Endothelial cell of umbilical vein (primary cell): ENCODE measurements around the gene NCF4. TPM values are rescaled to one million over a fixed set of nuclear protein-coding genes. Genes with fewer than 3 reads are reported as not detected.

Source experiments
- BruUV-seq: library from RNA; stranded (reverse); fragments of 400-500 nt; replicated peaks from 2 replicates; lab custom pipeline; 2021; lab: Mats Ljungman, UMichigan
- CTCF ChIA-PET: fragments of 300-600, 350-600 bp; sonication (Branson Sonifier 250); formaldehyde crosslinking; loops from one replicate; lab custom pipeline; 2021; ENCODE audit warnings: antibody characterized with exemption, inconsistent platforms; lab: Charles Lee
- POLR2A ChIA-PET: fragments of 300-600, 350-600 bp; sonication (Branson Sonifier 250); formaldehyde crosslinking; loops from one replicate; lab custom pipeline; 2021; ENCODE audit warnings: antibody characterized with exemption, inconsistent platforms; lab: Charles Lee
- DNase-seq: peaks from one replicate; pipeline ENCODE4 v3.0.0-alpha.2; 2011; ENCODE audit warnings: low read depth, low spot score
- FAIRE-seq: peaks from 2 replicates; lab custom pipeline; 2011; peaks lifted over from hg19 to GRCh38; lab: Jason Lieb, UNC
- H2AFZ ChIP-seq: 2 replicates; pipeline ENCODE4 v1.6.0; 2012; ENCODE audit warnings: low read depth, low read length, control low read depth, inconsistent platforms
- H3K27ac ChIP-seq: 2 replicates; pipeline ENCODE4 v1.5.1; 2011; ENCODE audit warnings: low read depth, mild to moderate bottlenecking, control low read depth, low read length, moderate library complexity; ENCODE audit not compliant: insufficient read depth
- H3K27me3 ChIP-seq, 2 experiments: 2 replicates each; pipeline versions ENCODE4 v1.6.0 to v1.6.1; 2011; ENCODE audit warnings: low read length in 2 of 2, mixed read lengths in 1 of 2; ENCODE audit not compliant: control insufficient read depth in 2 of 2, insufficient read depth in 2 of 2
- H3K36me3 ChIP-seq, 2 experiments: 2 replicates in 1 of 2; 3 replicates in 1 of 2; pipeline ENCODE4 v1.5.1; 2011; ENCODE audit warnings: low read length in 2 of 2, mild to moderate bottlenecking in 1 of 2, moderate library complexity in 1 of 2; ENCODE audit not compliant: control insufficient read depth in 2 of 2, insufficient read depth in 2 of 2; ENCODE audit errors: extremely low read depth in 1 of 2
- H3K4me1 ChIP-seq: 3 replicates; pipeline ENCODE4 v1.5.1; 2011; ENCODE audit warnings: mild to moderate bottlenecking, low read length; ENCODE audit not compliant: control insufficient read depth, insufficient read depth; ENCODE audit errors: extremely low read depth
- H3K4me2 ChIP-seq: 2 replicates; pipeline ENCODE4 v1.6.1; 2011; ENCODE audit warnings: low read length, control low read depth, mixed read lengths; ENCODE audit not compliant: insufficient read depth
- H3K4me3 ChIP-seq, 3 experiments: fragments of 200-600 bp in 1 of 3; sonication (generic), shearing (Covaris generic) in 1 of 3; replicated peaks in 1 of 3; 2 replicates each; pipeline ENCODE4 v1.5.1; 2011 to 2016; ENCODE audit warnings: control low read depth in 3 of 3, low read length in 3 of 3, mild to moderate bottlenecking in 2 of 3, inconsistent platforms in 1 of 3, low read depth in 1 of 3, moderate library complexity in 1 of 3; ENCODE audit not compliant: insufficient read depth in 1 of 3
- H3K79me2 ChIP-seq: 2 replicates; pipeline ENCODE4 v1.6.0; 2012; ENCODE audit warnings: low read length, inconsistent platforms; ENCODE audit not compliant: control insufficient read depth, insufficient read depth
- H3K9ac ChIP-seq: replicated peaks from 2 replicates; pipeline ENCODE3; 2011; ENCODE audit warnings: low read length, control low read depth; ENCODE audit not compliant: insufficient read depth; ENCODE audit errors: extremely low read depth
- H3K9me1 ChIP-seq: replicated peaks from 3 replicates; pipeline ENCODE4 v1.6.0; 2011; ENCODE audit warnings: mild to moderate bottlenecking, low read length; ENCODE audit not compliant: control insufficient read depth, insufficient read depth; ENCODE audit errors: extremely low read depth
- H3K9me3 ChIP-seq: replicated peaks from 2 replicates; pipeline ENCODE4 v1.5.1; 2012; ENCODE audit warnings: low read length, inconsistent platforms; ENCODE audit not compliant: control insufficient read depth, insufficient read depth
- H4K20me1 ChIP-seq: replicated peaks from 2 replicates; pipeline ENCODE3; 2011; ENCODE audit warnings: mild to moderate bottlenecking, low read length; ENCODE audit not compliant: control insufficient read depth, insufficient read depth; ENCODE audit errors: extremely low read depth
- EZH2 ChIP-seq: IDR thresholded peaks from 2 replicates; pipeline ENCODE4 v1.6.1; 2012; ENCODE audit warnings: borderline replicate concordance, low read depth, mild to moderate bottlenecking, moderate library complexity, low read length, inconsistent platforms; ENCODE audit not compliant: severe bottlenecking
- FOS ChIP-seq: IDR thresholded peaks from 2 replicates; pipeline ENCODE4 v1.6.1; 2011; ENCODE audit warnings: mild to moderate bottlenecking, low read length, moderate library complexity, borderline replicate concordance; ENCODE audit not compliant: insufficient read depth
- JUN ChIP-seq: IDR thresholded peaks from 2 replicates; pipeline ENCODE4 v1.6.1; 2011; ENCODE audit warnings: borderline replicate concordance, low read depth; ENCODE audit not compliant: insufficient read length, insufficient read depth
- POLR2AphosphoS5 ChIP-seq: IDR thresholded peaks from 2 replicates; pipeline ENCODE4 v1.6.1; 2012; ENCODE audit warnings: low read depth, mild to moderate bottlenecking, control low read depth, low read length, moderate library complexity; ENCODE audit not compliant: insufficient read depth
- dilution Hi-C: fragments of 300-500 bp; cut with MboI; formaldehyde crosslinking; loops from one replicate; pipeline ENCODE4 v1.15.0; 2019; ENCODE audit warnings: low sequenced_read_pairs; ENCODE audit not compliant: extremely low pct_ligation_motif_present
- intact Hi-C: fragments of 100-400 bp; cut with micrococcal nuclease; formaldehyde crosslinking; loops from one replicate; pipeline ENCODE4 v1.10.0; 2022
- polyA plus RNA-seq, 4 experiments: library from polyadenylated mRNA; depleted of rRNA in 3 of 4; stranded (reverse) in 3 of 4; unstranded in 1 of 4; fragments of >200 nt; gene quantifications; 2 replicates each; pipeline versions ENCODE4 v1.2.1 to v1.2.3, GENCODE V29; 2011 to 2012; ENCODE audit warnings: missing spikeins in 1 of 4
- total RNA-seq: library from RNA; stranded (reverse); gene quantifications from 2 replicates; pipeline ENCODE4 v1.2.3, GENCODE V29; 2021

NCF4 gene
- total and polyA plus RNA-seq, 2 donors (not counting 3 experiments of a cell fraction or from before 2014, with no cell fraction given) = 0.07 TPM; not detected in 1

DNA sequence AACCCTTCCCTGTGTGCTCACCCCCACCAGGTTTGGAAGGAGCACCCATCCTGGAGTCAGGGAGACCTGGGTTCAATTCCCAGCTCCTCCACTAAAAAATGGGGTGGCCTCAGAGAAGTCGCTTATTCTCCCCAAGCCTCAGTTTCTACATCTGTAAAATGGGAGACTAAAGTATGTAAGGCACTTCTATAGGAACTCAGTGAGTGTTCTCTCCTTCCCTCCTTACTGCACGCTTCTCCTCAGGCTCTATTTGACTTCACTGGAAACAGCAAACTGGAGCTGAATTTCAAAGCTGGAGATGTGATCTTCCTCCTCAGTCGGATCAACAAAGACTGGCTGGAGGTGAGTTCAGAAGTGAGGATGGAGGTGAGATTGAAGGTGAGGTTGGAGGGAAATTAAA, 11.3 kb downstream of the NCF4 start:
- Histone ChIP-seq H3K36me3 (no peaks in the 10 kb centered on the region), H3K4me2 (no peak overlapping the region), H3K9me1 (no peaks in the 10 kb centered on the region), H3K27ac (no peak overlapping the region), H2AFZ (no peak overlapping the region), H4K20me1 (no peaks in the 10 kb centered on the region), H3K4me1 (peaks cover 18% of the 10 kb centered on the region), H3K79me2 (no peaks in the 10 kb centered on the region), H3K9ac (no peak overlapping the region), H3K27me3 (peaks cover 0 to 2% of the 10 kb centered on the region in 2 experiments), H3K9me3 (no peaks in the 10 kb centered on the region), H3K4me3 (no peak overlapping the region)
- no peak for TF ChIP-seq FOS
- no peak for TF ChIP-seq JUN
- no peak for TF ChIP-seq POLR2AphosphoS5
- ChIA-PET CTCF (interaction anchor here (0.8 to 2.2 kb wide), 3 partner anchors 10 to 106 kb away, joined by 3 to 12 read pairs (median 4); no protein-coding TSS in a partner anchor), POLR2A (no interaction called here)
- DNase-seq (no peak), FAIRE-seq (no peak)
- intact Hi-C loops = loop anchor here (2.0 kb wide), 2 partner anchors 41 to 173 kb away; partner anchors contain the start of gene CSF2RB
- dilution Hi-C loops = no loop called here
- no TSS peak for BruUV-seq

DNA sequence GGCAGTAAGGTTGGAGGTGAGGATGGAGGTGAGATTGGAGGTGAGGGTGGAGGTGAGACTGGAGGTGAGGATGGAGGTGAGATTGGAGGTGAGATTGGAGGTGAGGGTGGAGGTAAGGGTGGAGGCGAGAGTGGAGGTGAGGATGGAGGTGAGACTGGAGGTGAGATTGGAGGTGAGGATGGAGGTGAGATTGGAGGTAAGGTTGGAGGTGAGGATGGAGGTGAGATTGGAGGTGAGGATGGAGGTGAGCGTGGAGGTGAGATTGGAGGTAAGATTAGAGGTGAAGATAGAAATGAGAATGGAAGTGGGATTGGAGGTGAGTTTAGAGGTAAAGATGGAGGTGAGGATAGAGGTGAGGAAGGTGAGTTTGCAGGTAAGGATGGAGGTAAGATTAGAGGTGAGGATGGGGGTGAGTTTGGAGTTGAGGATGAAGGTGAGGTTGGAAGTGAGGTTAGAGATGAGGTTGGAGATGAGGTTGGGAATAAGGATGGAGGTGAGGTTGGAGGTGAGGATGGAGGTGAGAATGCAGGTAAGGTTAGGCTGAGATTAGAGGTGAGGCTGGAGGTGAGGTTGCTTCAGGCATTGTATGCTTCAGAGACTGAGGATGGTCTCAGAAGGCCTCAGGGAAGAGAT, 12.2 kb downstream of the NCF4 start:
- H3K4me3 ChIP-seq = no peak overlapping the region
- no peaks in the 10 kb centered on the region for H3K9me1 ChIP-seq
- H3K36me3 ChIP-seq = no peaks in the 10 kb centered on the region
- TF ChIP-seq POLR2AphosphoS5 (no peak), EZH2 (no peak)
- H3K27ac ChIP-seq = no peak overlapping the region
- intact Hi-C loops = loop anchor here (1.0 to 2.0 kb wide), 3 partner anchors 40 to 172 kb away; partner anchors contain the start of gene CSF2RB
- no peaks in the 10 kb centered on the region for H4K20me1 ChIP-seq
- H2AFZ ChIP-seq = no peak overlapping the region
- peaks cover 0 to 2% of the 10 kb centered on the region in 2 experiments for H3K27me3 ChIP-seq
- DNase-seq = no peak
- ChIA-PET POLR2A (interaction anchor here (0.5 kb wide), 1 partner anchor 11 kb away, joined by 3 read pairs; no protein-coding TSS in a partner anchor), CTCF (interaction anchor here (1.0 to 2.0 kb wide), 12 partner anchors 7 to 142 kb away, joined by 3 to 18 read pairs (median 4); partner anchors contain the start of gene CSF2RB)
- H3K9ac ChIP-seq = no peak overlapping the region
- H3K79me2 ChIP-seq = no peaks in the 10 kb centered on the region
- BruUV-seq = no TSS peak
- dilution Hi-C loops = no loop called here
- no peak overlapping the region for H3K4me2 ChIP-seq
- no peaks in the 10 kb centered on the region for H3K9me3 ChIP-seq
- FAIRE-seq = no peak
- H3K4me1 ChIP-seq = peaks cover 18% of the 10 kb centered on the region
